ENCODE measurements around the gene HEXD. TPM values are rescaled to one million over a fixed set of nuclear protein-coding genes. Genes with fewer than 3 reads are reported as not detected.
A peak's percentile ranks its signal among the peaks of the same experiment; 100 is the strongest.
"Not testable (repeated sequence)": the region's sequence is repeated elsewhere in the genome, so short reads cannot be mapped to it uniquely, and the experiment has no call there.

HEXD gene
- total RNA-seq, 1 experiment from 2014 or later = 14.2 TPM

DNA sequence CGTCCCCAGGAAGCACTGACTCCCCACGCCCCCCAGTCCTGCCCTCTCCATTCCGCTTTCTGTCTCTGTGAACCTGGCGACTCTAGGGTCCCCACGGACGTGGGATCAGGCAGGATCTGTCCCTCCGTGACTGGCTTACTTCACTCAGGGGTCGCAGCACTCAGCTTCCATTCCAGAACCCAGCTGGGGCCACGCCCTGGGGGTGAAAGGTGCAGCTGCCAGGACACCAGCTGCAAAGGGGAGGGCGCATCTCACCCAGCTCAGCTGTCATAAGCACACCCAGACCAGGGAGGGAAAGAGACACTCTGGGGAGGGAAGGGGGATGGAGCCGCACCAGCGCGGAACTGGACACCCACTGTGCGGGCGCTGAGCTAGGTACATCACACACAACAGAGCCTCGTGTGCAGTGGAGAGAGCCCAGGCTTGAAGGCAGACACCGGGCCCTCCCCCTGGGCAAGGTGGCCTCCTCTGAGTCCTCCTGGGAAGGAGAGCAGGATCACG lies 18.5 kb upstream of the HEXD start:
- H3K9me3 ChIP-seq (replicated peaks) = no peaks in the 10 kb centered on the region
- peaks cover 39% of the 10 kb centered on the region for H3K36me3 ChIP-seq
- peak overlapping the region; percentile 1; the same call in 1 of the 2 replicates for H3K4me3 ChIP-seq
- no peaks in the 10 kb centered on the region for H3K27me3 ChIP-seq
- H3K4me1 ChIP-seq = peaks cover 31% of the 10 kb centered on the region
- H3K27ac ChIP-seq = peak overlapping the region; percentile 73
- peak; percentile 98 to 99 for DNase-seq

- no peaks in the 10 kb centered on the region for H3K27me3 ChIP-seq
- H3K9me3 ChIP-seq (replicated peaks) = no peaks in the 10 kb centered on the region
- peak; percentile 77 to 85 for DNase-seq
- peak overlapping the region; percentile 73 for H3K27ac ChIP-seq
- H3K36me3 ChIP-seq = peaks cover 42% of the 10 kb centered on the region
- H3K4me1 ChIP-seq = peaks cover 31% of the 10 kb centered on the region
- peak overlapping the region; percentile 1; the same call in 1 of the 2 replicates for H3K4me3 ChIP-seq
Measured at GRCh38 chr17:82400206-82400605, 17.9 kb upstream of the HEXD start.

- Histone ChIP-seq H3K27me3 (no peaks in the 10 kb centered on the region), H3K4me1 (peaks cover 31% of the 10 kb centered on the region), H3K4me3 (no peak overlapping the region), H3K9me3 (replicated peaks) (no peaks in the 10 kb centered on the region), H3K36me3 (peaks cover 43% of the 10 kb centered on the region), H3K27ac (peak overlapping the region; percentile 73; the same call in 1 of the 2 replicates)
- DNase-seq = peak in 1 of 2 experiments; percentile 16
Measured at GRCh38 chr17:82400830-82401229, 17.3 kb upstream of the HEXD start.

DNA sequence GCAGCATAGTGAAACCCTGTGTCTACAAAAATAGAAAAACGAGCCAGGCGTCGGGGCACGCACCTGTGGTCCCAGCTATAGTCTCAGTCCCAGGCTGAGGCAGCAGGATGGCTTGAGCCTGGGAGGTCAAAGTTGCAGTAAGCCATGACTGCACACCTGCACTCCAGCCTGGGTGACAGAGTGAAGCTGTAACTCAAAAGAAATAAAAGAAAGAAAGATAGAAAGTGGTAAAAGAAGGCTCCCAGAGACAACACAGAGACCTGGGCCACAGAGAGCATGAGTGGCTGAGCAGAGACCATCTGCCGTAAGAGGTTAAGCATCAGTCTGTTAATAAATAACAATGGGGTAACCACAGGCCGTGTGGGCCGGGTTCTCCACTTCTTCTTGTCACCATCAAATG lies 15.3 kb upstream of the HEXD start:
- DNase-seq = no peak
- no peak overlapping the region for H3K27ac ChIP-seq
- H3K36me3 ChIP-seq = peaks cover 41% of the 10 kb centered on the region
- H3K4me3 ChIP-seq = no peak overlapping the region
- H3K4me1 ChIP-seq = peaks cover 36% of the 10 kb centered on the region
- no peaks in the 10 kb centered on the region for H3K27me3 ChIP-seq
- H3K9me3 ChIP-seq (replicated peaks) = no peaks in the 10 kb centered on the region

GRCh38 chr17:82403662-82404660 lies 14.2 kb upstream of the HEXD start:
- no peak overlapping the region for H3K27ac ChIP-seq
- no peaks in the 10 kb centered on the region for H3K9me3 ChIP-seq (replicated peaks)
- peaks cover 41% of the 10 kb centered on the region for H3K4me1 ChIP-seq
- no peak for DNase-seq
- H3K4me3 ChIP-seq = no peak overlapping the region
- peaks cover 41% of the 10 kb centered on the region for H3K36me3 ChIP-seq
- H3K27me3 ChIP-seq = no peaks in the 10 kb centered on the region

DNA sequence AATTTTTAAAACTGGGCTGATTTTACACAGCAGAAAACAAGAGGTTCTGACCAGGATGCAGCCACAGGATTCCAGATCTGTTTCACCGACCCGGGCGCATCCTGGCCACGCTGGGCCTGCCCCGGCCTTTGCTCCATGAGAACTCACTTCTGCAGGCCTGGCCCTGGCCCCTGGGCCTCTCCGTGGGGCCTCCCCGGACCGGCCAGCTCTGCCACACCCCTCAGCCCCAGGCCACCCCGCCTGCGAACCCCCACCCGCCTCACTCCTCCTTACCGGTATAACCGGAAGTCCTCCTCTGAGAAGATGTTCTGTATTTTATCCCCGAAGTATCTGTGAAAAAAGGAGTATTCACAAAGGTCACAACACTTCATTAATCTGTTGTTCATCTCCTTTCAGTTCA lies 13.1 kb upstream of the HEXD start:
- H3K36me3 ChIP-seq = peaks cover 41% of the 10 kb centered on the region
- H3K4me1 ChIP-seq = peaks cover 41% of the 10 kb centered on the region
- H3K27ac ChIP-seq = no peak overlapping the region
- H3K27me3 ChIP-seq = no peaks in the 10 kb centered on the region
- no peak for DNase-seq
- no peak overlapping the region for H3K4me3 ChIP-seq
- H3K9me3 ChIP-seq (replicated peaks) = no peaks in the 10 kb centered on the region

- peaks cover 36% of the 10 kb centered on the region for H3K4me1 ChIP-seq
- H3K4me3 ChIP-seq = no peak overlapping the region
- H3K27ac ChIP-seq = no peak overlapping the region
- H3K9me3 ChIP-seq (replicated peaks) = no peaks in the 10 kb centered on the region
- no peak for DNase-seq
- H3K27me3 ChIP-seq = no peaks in the 10 kb centered on the region
- peaks cover 38% of the 10 kb centered on the region for H3K36me3 ChIP-seq
Measured at GRCh38 chr17:82406131-82406671, 11.9 kb upstream of the HEXD start.

- Histone ChIP-seq H3K9me3 (replicated peaks) (no peaks in the 10 kb centered on the region), H3K36me3 (peaks cover 29% of the 10 kb centered on the region), H3K4me3 (no peak overlapping the region), H3K27me3 (no peaks in the 10 kb centered on the region), H3K27ac (peak overlapping the region; percentile 19; the same call in 1 of the 2 replicates), H3K4me1 (peaks cover 40% of the 10 kb centered on the region)
- peak; percentile 49 to 53 for DNase-seq
Measured at GRCh38 chr17:82407255-82407654, 10.9 kb upstream of the HEXD start.

DNA sequence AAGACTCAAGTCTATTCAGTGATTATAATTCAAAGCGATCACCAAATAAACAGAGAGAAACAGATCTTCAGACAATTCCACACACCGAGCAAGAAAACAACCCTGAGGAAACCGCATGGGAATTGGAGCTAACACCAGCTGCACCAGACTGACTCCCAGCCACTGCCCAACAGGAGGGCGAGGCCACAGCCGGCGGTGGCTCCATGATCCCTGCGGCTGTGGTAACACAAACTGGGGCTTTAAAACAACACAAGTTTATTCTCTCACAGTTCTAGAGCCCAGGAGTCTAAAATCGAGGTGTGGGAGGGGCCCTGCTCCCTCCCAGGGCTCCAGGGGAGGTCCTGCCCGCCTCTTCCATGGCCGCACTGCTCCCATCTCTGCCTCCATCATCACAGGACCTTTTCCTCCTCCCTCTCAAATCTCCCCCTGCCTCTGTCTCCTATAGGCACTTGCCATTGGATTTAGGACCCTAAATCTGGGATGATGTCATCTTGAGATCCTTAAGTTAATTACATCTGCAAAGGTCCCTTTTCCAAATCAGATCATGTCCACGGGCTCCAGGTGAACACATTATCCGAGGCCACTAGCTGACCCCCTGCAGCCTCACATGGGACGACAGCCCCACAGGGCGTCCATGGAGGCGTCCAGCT lies 9.7 kb upstream of the HEXD start:
- no peaks in the 10 kb centered on the region for H3K9me3 ChIP-seq (replicated peaks)
- H3K4me3 ChIP-seq = peak overlapping the region; percentile 43
- peak overlapping the region; percentile 67; the same call in 1 of the 2 replicates for H3K27ac ChIP-seq
- peaks cover 51% of the 10 kb centered on the region for H3K4me1 ChIP-seq
- DNase-seq = peak; percentile 94 to 97
- H3K36me3 ChIP-seq = peaks cover 20% of the 10 kb centered on the region
- H3K27me3 ChIP-seq = no peaks in the 10 kb centered on the region

- Histone ChIP-seq H3K9me3 (replicated peaks) (no peaks in the 10 kb centered on the region), H3K27ac (peak overlapping the region; percentile 67; the same call in 1 of the 2 replicates), H3K36me3 (peaks cover 18% of the 10 kb centered on the region), H3K27me3 (no peaks in the 10 kb centered on the region), H3K4me3 (peak overlapping the region; percentile 43), H3K4me1 (peaks cover 53% of the 10 kb centered on the region)
- peak; percentile 62 to 65 for DNase-seq
Measured at GRCh38 chr17:82408938-82409318, 9.2 kb upstream of the HEXD start.

- peak; percentile 63 to 71 for DNase-seq
- Histone ChIP-seq H3K27ac (peak overlapping the region; percentile 67; the same call in 1 of the 2 replicates), H3K27me3 (no peaks in the 10 kb centered on the region), H3K4me3 (peak overlapping the region; percentile 43), H3K4me1 (peaks cover 53% of the 10 kb centered on the region), H3K36me3 (peaks cover 9% of the 10 kb centered on the region; the same call in 1 of the 2 replicates), H3K9me3 (replicated peaks) (no peaks in the 10 kb centered on the region)
Measured at GRCh38 chr17:82410014-82410716, 8.0 kb upstream of the HEXD start.

DNA sequence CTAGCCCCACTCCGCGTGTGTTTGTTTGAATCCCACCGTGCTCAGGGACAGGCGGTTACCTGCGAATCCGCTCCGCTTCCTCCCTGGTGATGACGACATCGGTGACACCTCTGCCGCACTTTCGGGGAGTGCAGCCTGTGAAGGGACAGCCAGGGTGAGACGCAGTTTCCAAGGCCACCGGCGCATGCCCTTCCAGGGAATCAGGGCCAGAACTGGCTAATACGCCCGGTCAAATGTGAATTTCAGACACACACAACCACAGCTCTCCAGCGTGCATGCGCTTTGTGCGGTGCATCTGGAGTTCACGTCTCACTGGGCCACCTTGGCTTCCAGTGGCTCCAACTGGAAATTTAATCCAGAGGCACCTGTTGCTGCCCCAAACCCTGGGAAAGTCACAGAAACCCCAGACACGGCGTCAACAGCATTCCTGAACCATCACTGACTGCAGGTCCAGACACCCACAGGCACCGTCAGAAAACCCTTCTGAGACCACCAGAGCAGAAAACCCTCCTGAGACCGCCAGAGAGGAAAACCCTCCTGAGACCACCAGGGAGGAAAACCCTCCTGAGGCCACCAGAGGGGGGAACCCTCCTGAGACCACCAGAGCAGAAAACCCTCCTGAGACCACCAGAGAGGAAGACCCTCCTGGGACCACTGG lies 6.6 kb upstream of the HEXD start:
- Histone ChIP-seq H3K27me3 (no peaks in the 10 kb centered on the region), H3K27ac (peak overlapping the region; percentile 67), H3K36me3 (no peaks in the 10 kb centered on the region; the same call in 1 of the 2 replicates), H3K9me3 (replicated peaks) (no peaks in the 10 kb centered on the region), H3K4me3 (peak overlapping the region; percentile 43), H3K4me1 (peaks cover 53% of the 10 kb centered on the region)
- peak; percentile 95 to 96 for DNase-seq

DNA sequence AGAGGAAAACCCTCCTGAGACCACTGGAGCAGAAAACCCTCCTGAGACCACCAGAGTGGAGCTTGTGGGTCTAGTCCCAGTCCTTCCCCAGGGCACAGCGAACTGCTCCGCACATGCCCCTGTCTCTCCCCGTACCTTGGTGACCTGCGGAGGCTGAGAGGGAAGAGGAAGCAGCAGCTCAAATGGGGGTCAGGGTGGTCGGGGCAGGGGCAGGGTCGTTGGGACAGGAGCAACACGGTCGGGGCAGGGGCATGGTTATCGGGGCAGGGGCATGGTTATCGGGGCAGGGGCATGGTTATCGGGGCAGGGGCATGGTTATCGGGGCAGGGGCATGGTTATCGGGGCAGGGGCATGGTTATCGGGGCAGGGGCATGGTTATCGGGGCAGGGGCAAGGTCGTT lies 6.1 kb upstream of the HEXD start:
- not testable (repeated sequence) for H3K9me3 ChIP-seq (replicated peaks); H3K27me3 ChIP-seq; H3K36me3 ChIP-seq; H3K4me3 ChIP-seq; DNase-seq
- peaks cover 49% of the 10 kb centered on the region for H3K4me1 ChIP-seq
- peak overlapping the region; percentile 63 for H3K27ac ChIP-seq

All from SJCRH30 (cell line).